Measurements from ENCODE around the gene TRO. TPM values are rescaled to one million over a fixed set of nuclear protein-coding genes. Genes with fewer than 3 reads are reported as not detected.

Gene TRO, protein sequence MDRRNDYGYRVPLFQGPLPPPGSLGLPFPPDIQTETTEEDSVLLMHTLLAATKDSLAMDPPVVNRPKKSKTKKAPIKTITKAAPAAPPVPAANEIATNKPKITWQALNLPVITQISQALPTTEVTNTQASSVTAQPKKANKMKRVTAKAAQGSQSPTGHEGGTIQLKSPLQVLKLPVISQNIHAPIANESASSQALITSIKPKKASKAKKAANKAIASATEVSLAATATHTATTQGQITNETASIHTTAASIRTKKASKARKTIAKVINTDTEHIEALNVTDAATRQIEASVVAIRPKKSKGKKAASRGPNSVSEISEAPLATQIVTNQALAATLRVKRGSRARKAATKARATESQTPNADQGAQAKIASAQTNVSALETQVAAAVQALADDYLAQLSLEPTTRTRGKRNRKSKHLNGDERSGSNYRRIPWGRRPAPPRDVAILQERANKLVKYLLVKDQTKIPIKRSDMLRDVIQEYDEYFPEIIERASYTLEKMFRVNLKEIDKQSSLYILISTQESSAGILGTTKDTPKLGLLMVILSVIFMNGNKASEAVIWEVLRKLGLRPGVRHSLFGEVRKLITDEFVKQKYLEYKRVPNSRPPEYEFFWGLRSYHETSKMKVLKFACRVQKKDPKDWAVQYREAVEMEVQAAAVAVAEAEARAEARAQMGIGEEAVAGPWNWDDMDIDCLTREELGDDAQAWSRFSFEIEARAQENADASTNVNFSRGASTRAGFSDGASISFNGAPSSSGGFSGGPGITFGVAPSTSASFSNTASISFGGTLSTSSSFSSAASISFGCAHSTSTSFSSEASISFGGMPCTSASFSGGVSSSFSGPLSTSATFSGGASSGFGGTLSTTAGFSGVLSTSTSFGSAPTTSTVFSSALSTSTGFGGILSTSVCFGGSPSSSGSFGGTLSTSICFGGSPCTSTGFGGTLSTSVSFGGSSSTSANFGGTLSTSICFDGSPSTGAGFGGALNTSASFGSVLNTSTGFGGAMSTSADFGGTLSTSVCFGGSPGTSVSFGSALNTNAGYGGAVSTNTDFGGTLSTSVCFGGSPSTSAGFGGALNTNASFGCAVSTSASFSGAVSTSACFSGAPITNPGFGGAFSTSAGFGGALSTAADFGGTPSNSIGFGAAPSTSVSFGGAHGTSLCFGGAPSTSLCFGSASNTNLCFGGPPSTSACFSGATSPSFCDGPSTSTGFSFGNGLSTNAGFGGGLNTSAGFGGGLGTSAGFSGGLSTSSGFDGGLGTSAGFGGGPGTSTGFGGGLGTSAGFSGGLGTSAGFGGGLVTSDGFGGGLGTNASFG (N-terminal part only)
- 10 to 100 TPM in 2 of 6 donors, 1 to 10 TPM in 4; 6.0 to 15.0 (median 9.2) TPM for total RNA-seq
- 100 to 1,000 TPM in 1 of 2 donors, 10 to 100 TPM in 1; 39.3 to 107 TPM for polyA plus RNA-seq

DNA sequence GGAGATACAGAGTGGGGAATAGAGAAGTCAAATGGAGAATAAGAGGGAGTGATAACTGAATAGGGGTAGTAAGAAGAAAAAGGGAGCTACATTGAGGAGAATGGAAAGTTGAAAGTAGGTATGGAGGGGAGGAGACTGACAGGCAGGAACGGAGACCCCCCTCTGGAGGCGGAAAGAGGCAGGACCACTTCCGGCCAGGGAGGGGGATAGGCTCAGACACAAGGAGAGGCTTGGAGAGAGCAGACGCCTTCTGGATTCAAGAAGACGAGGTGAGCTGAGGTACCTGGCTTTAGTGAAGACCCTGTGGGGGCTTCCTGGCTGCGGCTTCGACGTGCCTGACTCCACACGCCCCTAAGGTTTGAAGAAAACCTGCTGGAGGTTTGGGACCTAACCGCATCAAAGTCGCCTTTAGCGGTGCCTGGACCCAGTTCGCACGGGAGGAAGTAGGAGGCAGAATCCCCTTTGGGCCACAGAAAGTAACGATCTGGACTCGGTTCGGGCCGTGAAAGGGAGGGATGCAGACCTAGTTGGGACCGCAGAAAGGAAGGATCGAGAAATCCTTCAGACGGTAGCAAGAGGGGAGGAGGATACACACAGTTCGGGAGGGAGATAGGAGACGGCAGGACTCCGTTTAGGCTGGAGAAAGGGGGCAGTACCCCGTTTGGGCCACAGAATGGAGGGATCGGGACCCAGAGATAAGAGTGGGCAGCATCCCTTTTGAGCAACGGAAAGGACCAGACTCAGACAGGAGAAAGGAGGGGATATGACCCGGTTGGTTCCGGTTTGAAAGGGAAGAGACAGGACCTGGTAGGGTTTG is at the start of gene TRO:
Gene TRO, plus strand, starts transcription at position 215 of the 817 bp plus-strand sequence. CDS start 1,423 bp downstream, outside the sequence.
- peak in 3 of 4 donors; percentile 29 to 47 (median 42) for ATAC-seq
- Histone ChIP-seq H3K27me3 (peaks cover 0 to 4% (median 0%) of the 10 kb centered on the region in 4 donors), H3K36me3 (no peaks in the 10 kb centered on the region), H3K27ac (no peak within 1 kb of the TSS), H3K4me1 (no peaks in the 10 kb centered on the region), H3K9me3 (no peaks in the 10 kb centered on the region), H3K4me3 (peak within 1 kb of the TSS; percentile 3 to 40 (median 18))
- intact Hi-C loops (cut with DNase I), result no loop called here
- TF ChIP-seq, protein P1, sequence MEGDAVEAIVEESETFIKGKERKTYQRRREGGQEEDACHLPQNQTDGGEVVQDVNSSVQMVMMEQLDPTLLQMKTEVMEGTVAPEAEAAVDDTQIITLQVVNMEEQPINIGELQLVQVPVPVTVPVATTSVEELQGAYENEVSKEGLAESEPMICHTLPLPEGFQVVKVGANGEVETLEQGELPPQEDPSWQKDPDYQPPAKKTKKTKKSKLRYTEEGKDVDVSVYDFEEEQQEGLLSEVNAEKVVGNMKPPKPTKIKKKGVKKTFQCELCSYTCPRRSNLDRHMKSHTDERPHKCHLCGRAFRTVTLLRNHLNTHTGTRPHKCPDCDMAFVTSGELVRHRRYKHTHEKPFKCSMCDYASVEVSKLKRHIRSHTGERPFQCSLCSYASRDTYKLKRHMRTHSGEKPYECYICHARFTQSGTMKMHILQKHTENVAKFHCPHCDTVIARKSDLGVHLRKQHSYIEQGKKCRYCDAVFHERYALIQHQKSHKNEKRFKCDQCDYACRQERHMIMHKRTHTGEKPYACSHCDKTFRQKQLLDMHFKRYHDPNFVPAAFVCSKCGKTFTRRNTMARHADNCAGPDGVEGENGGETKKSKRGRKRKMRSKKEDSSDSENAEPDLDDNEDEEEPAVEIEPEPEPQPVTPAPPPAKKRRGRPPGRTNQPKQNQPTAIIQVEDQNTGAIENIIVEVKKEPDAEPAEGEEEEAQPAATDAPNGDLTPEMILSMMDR (IDR thresholded peaks at IDR 0.05), result no peak
- WGBS, 2 donors, result 2 to 27% methylated on average over 29 of the region's 29 CpGs
- no peak for FAIRE-seq
- DNase-seq, result no peak

DNA sequence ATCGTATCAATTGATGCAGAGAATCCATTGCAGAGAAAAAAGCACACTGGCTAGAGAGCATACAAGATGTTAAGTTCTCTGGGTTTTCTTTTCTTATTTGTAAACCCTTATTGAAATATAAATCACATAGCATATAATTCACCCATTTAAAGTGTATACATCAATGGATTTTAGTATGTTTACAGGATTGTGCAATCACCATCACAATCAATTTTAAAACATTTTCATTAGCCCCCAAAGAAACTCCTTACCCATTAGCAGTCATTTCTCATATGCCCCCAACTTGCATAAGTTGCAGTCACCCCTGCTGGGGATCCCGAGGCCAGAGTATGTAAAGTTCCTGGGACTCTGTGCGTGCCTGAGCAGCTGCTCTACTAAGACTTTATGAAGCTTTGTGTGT is 34.9 kb upstream of the TRO start:
- no peak overlapping the region for H3K4me3 ChIP-seq
- 51% methylated on average over 3 of the region's 3 CpGs for WGBS, 2 donors
- H3K4me1 ChIP-seq, result no peaks in the 10 kb centered on the region
- H3K36me3 ChIP-seq, result no peaks in the 10 kb centered on the region
- no peak for ATAC-seq
- H3K27me3 ChIP-seq, result peaks cover 0 to 10% (median 0%) of the 10 kb centered on the region in 4 donors
- DNase-seq, result no peak
- H3K9me3 ChIP-seq, result no peaks in the 10 kb centered on the region
- intact Hi-C loops (cut with DNase I), result no loop called here
- no peak for FAIRE-seq
- TF ChIP-seq, protein P1 (IDR thresholded peaks at IDR 0.05), result no peak
- no peak overlapping the region for H3K27ac ChIP-seq

DNA sequence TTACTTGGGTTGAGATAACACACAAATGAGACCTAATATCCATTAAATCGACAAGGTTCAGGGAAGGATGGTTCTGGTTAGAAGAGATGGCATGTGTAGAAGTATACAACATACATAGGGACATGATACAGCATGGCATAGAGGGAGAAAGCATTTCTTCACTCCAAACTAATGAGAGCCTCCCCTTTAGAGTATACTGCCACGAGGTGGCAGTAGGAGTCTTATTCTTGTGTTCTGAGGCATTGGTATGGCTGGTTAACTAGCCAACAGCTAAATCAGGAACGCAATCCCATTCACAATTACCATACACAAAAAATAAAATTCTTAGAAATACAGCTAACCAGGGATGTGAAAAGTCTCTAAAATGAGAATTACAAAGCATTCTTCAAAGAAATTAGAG is 29.1 kb upstream of the TRO start:
- TF ChIP-seq, protein P1 (IDR thresholded peaks at IDR 0.05), result peak in 2 of 4 donors; percentile 23 to 24
- no peak for FAIRE-seq
- Histone ChIP-seq H3K9me3 (no peaks in the 10 kb centered on the region), H3K36me3 (no peaks in the 10 kb centered on the region), H3K4me1 (no peaks in the 10 kb centered on the region), H3K4me3 (no peak overlapping the region), H3K27ac (no peak overlapping the region), H3K27me3 (peaks cover 0 to 5% (median 0%) of the 10 kb centered on the region in 4 donors)
- peak in 3 of 4 donors; percentile 41 to 82 (median 70) for ATAC-seq
- WGBS, 2 donors, result 9 to 22% methylated on average over 3 of the region's 3 CpGs
- peak in 2 of 6 donors; percentile 21 to 26 for DNase-seq
- intact Hi-C loops (cut with DNase I), result no loop called here

DNA sequence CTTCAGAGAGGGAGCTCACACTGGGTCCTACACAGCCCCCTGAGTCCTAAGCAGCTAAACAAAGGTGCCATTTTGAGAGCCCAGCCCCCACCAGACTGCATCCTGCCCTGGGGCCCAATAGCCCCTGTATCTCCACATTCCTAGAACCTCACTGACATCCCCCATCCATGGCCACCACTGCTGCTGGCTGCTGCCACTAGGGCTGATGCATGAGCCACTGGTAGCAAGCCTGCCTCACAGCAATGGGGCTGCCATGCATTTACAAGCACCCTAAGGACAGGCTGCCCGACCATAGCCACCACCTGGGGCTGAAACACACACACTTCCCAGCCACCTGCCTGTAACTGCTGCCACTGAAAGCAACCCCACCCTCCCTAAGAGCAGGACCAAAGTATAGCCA is 26.5 kb upstream of the TRO start:
- 50 to 52% methylated on average over 1 of the region's 1 CpG for WGBS, 2 donors
- Histone ChIP-seq H3K9me3 (no peaks in the 10 kb centered on the region), H3K27ac (no peak overlapping the region), H3K4me3 (no peak overlapping the region), H3K27me3 (peaks cover 0 to 5% (median 0%) of the 10 kb centered on the region in 4 donors), H3K4me1 (no peaks in the 10 kb centered on the region), H3K36me3 (no peaks in the 10 kb centered on the region)
- ATAC-seq, result no peak
- no peak for DNase-seq
- intact Hi-C loops (cut with DNase I), result no loop called here
- FAIRE-seq, result no peak
- TF ChIP-seq, protein P1 (IDR thresholded peaks at IDR 0.05), result no peak

Measured in pancreas (tissue), 10 donors.